Activated T-helper 1 cell treated with anti-CD3 and anti-CD28 coated beads, Interleukin-2, amount 50 U/mL, for 16 hours (primary cell): ENCODE data around the gene WFDC1.

Experiments
- DNase-seq, 2 donors: peaks; one replicate each; pipeline ENCODE4 v3.0.0-alpha.2; 2020; ENCODE audit warnings: low read depth in 1 of 2, low spot score in 1 of 2

WFDC1 gene

DNA sequence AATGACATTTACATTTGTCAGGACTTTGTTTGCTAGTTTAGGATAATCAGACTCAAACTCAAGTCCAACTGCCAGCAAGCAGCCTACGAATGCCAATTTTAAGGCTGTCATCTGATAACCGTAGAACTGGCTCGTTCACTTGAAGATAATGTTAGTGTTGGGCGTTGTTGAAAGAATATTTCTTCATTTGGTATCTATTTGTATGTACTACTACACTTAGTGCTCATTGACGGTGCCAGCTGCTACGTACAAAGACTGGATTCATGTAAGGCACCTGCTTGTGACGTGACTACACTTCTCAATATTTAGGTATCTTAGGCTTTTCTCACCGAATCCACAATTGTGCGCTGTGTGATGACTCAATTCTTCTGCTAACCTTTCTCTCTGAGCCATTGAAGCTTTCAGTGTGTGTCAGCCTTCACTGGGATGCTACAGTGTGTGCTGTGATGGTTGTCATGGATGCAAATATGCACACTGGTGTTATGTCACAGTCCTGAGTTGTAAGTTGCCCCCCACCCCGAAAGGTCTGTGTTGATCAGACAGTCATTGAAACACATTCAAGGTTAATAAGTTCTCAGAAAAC is 79.3 kb downstream of the WFDC1 start:
- DNase-seq: no peak

- DNase-seq: no peak
Observed at GRCh38 chr16:84378099-84378498, 83.4 kb downstream of the WFDC1 start.

GRCh38 chr16:84378567-84378966 is 83.9 kb downstream of the WFDC1 start:
- DNase-seq: no peak

- no peak for DNase-seq
Observed at GRCh38 chr16:84379008-84379708, 84.5 kb downstream of the WFDC1 start.
